IMR-90 (cell line): Measurements from ENCODE around the gene LRRC55. TPM values are rescaled to one million over a fixed set of nuclear protein-coding genes. Genes with fewer than 3 reads are reported as not detected.

Source experiments
- ATAC-seq: fragments of 200-7000 bp; cut with Tn5 transposase; 2 replicates; pipeline ENCODE4 v1.9.1; 2020; ENCODE audit warnings: low read depth, mild to moderate bottlenecking, moderate library complexity
- BruUV-seq: library from RNA; stranded (reverse); fragments of 400-500 nt; replicated peaks from 2 replicates; lab custom pipeline; 2021; lab: Mats Ljungman, UMichigan
- CTCF ChIA-PET: fragments of 300-600 bp; formaldehyde crosslinking; extraction: SDS; loops from one replicate; lab custom pipeline; 2021; ENCODE audit warnings: antibody characterized with exemption; lab: Yijun Ruan, JAX
- POLR2A ChIA-PET: fragments of 300-600 bp; sonication (Branson Sonifier 250); formaldehyde crosslinking; loops from one replicate; lab custom pipeline; 2022; ENCODE audit warnings: antibody characterized with exemption; ENCODE audit not compliant: unreplicated experiment; lab: Charles Lee
- DNase-seq: peaks from one replicate; pipeline ENCODE4 v3.0.0; 2013
- H2AFZ ChIP-seq: replicated peaks from 2 replicates; pipeline ENCODE3; 2013; ENCODE audit warnings: low read length, mild to moderate bottlenecking; ENCODE audit not compliant: poor library complexity
- H2AK5ac ChIP-seq: 2 replicates; pipeline ENCODE4 v1.6.1; 2013; ENCODE audit warnings: low read depth, low read length, inconsistent platforms
- H2AK9ac ChIP-seq: replicated peaks from 2 replicates; pipeline ENCODE3; 2013; ENCODE audit warnings: mild to moderate bottlenecking, low read depth, low read length, moderate library complexity; ENCODE audit not compliant: poor library complexity
- H2BK120ac ChIP-seq: 2 replicates; pipeline ENCODE4 v1.6.1; 2013; ENCODE audit warnings: low read depth, low read length, inconsistent platforms
- H2BK15ac ChIP-seq: 3 replicates; pipeline ENCODE4 v1.6.1; 2013; ENCODE audit warnings: low read depth, low read length, inconsistent platforms
- H2BK20ac ChIP-seq: 2 replicates; pipeline ENCODE4 v1.6.1; 2013; ENCODE audit warnings: low read depth, mild to moderate bottlenecking, inconsistent platforms, low read length, moderate library complexity
- H2BK5ac ChIP-seq: 2 replicates; pipeline ENCODE4 v1.6.1; 2013; ENCODE audit warnings: mild to moderate bottlenecking, low read depth, low read length, inconsistent platforms; ENCODE audit not compliant: poor library complexity, severe bottlenecking
- H3K14ac ChIP-seq: replicated peaks from 2 replicates; pipeline ENCODE4 v1.6.1; 2013; ENCODE audit warnings: low read depth, low read length, inconsistent platforms
- H3K18ac ChIP-seq: 2 replicates; pipeline ENCODE4 v1.6.1; 2013; ENCODE audit warnings: low read depth, low read length, control low read depth
- H3K23ac ChIP-seq: 2 replicates; pipeline ENCODE4 v1.6.1; 2013; ENCODE audit warnings: low read depth, low read length, inconsistent platforms
- H3K27ac ChIP-seq: 2 replicates; pipeline ENCODE4 v1.5.1; 2013; ENCODE audit warnings: mild to moderate bottlenecking, control low read depth, low read length; ENCODE audit not compliant: insufficient read depth
- H3K27me3 ChIP-seq: 2 replicates; pipeline ENCODE4 v1.6.1; 2013; ENCODE audit warnings: low read length; ENCODE audit not compliant: control insufficient read depth, insufficient read depth
- H3K36me3 ChIP-seq: 2 replicates; pipeline ENCODE4 v1.6.1; 2013; ENCODE audit warnings: low read length, mixed read lengths; ENCODE audit not compliant: control insufficient read depth, insufficient read depth
- H3K4ac ChIP-seq: 2 replicates; pipeline ENCODE4 v1.6.1; 2013; ENCODE audit warnings: low read depth, low read length, inconsistent platforms
- H3K4me1 ChIP-seq: 2 replicates; pipeline ENCODE4 v1.6.1; 2013; ENCODE audit warnings: low read length, mixed read lengths; ENCODE audit not compliant: control insufficient read depth, insufficient read depth
- H3K4me2 ChIP-seq: 2 replicates; pipeline ENCODE4 v1.6.1; 2013; ENCODE audit warnings: low read depth, mild to moderate bottlenecking, control low read depth, low read length, moderate library complexity
- H3K4me3 ChIP-seq: 2 replicates; pipeline ENCODE4 v1.5.1; 2013; ENCODE audit warnings: low read depth, mild to moderate bottlenecking, control low read depth, low read length, moderate library complexity; ENCODE audit not compliant: insufficient read depth
- H3K56ac ChIP-seq: 2 replicates; pipeline ENCODE4 v1.6.1; 2013; ENCODE audit warnings: low read length, inconsistent platforms; ENCODE audit not compliant: insufficient read depth; ENCODE audit errors: extremely low read depth
- H3K79me1 ChIP-seq, 2 experiments: 2 replicates each; pipeline ENCODE4 v1.6.1; 2013; ENCODE audit warnings: low read length in 2 of 2, inconsistent platforms in 1 of 2, low read depth in 1 of 2
- H3K9ac ChIP-seq: 2 replicates; pipeline ENCODE4 v1.6.1; 2013; ENCODE audit warnings: low read depth, low read length, control low read depth
- H3K9me1 ChIP-seq: 2 replicates; pipeline ENCODE4 v1.6.1; 2013; ENCODE audit warnings: low read length, inconsistent platforms; ENCODE audit not compliant: insufficient read depth
- H3K9me3 ChIP-seq: 2 replicates; pipeline ENCODE4 v1.6.1; 2013; ENCODE audit warnings: low read length; ENCODE audit not compliant: control insufficient read depth, insufficient read depth
- H4K20me1 ChIP-seq: 2 replicates; pipeline ENCODE4 v1.6.1; 2013; ENCODE audit warnings: low read length, inconsistent platforms; ENCODE audit not compliant: insufficient read depth
- H4K5ac ChIP-seq: 2 replicates; pipeline ENCODE4 v1.6.1; 2013; ENCODE audit warnings: mild to moderate bottlenecking, low read depth, low read length, control low read depth
- H4K8ac ChIP-seq, 2 experiments: 2 replicates each; pipeline ENCODE4 v1.6.1; 2013; ENCODE audit warnings: low read depth in 2 of 2, low read length in 2 of 2, control low read depth in 1 of 2, inconsistent platforms in 1 of 2
- H4K91ac ChIP-seq: 2 replicates; pipeline ENCODE4 v1.6.1; 2013; ENCODE audit warnings: low read depth, low read length, inconsistent platforms; ENCODE audit not compliant: insufficient read depth
- CEBPB ChIP-seq: IDR thresholded peaks from 2 replicates; pipeline ENCODE4 v1.6.1; 2012; ENCODE audit warnings: low read depth, low read length, improper control_type of control experiment
- CHD1 ChIP-seq: IDR thresholded peaks from 2 replicates; pipeline ENCODE4 v1.6.1; 2012; ENCODE audit warnings: low read depth, low read length, improper control_type of control experiment
- CTCF ChIP-seq: conservative IDR thresholded peaks from 2 replicates; pipeline ENCODE4 v1.5.1; 2012; ENCODE audit warnings: mild to moderate bottlenecking, low read depth, low read length, improper control_type of control experiment
- ELK1 ChIP-seq: fragments of 150-350 bp; IDR thresholded peaks from 2 replicates; pipeline ENCODE4 v1.6.1; 2016; ENCODE audit warnings: low read depth, mild to moderate bottlenecking, low read length, moderate library complexity, borderline replicate concordance
- FOS ChIP-seq: fragments of 150-350 bp; IDR thresholded peaks from 2 replicates; pipeline ENCODE4 v1.6.1; 2016; ENCODE audit warnings: low read depth, low read length
- MAFK ChIP-seq: IDR thresholded peaks from 2 replicates; pipeline ENCODE4 v1.6.1; 2012; ENCODE audit warnings: low read depth, low read length, improper control_type of control experiment
- MAZ ChIP-seq: IDR thresholded peaks from 2 replicates; pipeline ENCODE4 v1.6.1; 2012; ENCODE audit warnings: low read depth, mild to moderate bottlenecking, low read length, improper control_type of control experiment, moderate library complexity, borderline replicate concordance
- NFE2L2 ChIP-seq: fragments of 150-350 bp; IDR thresholded peaks from 2 replicates; pipeline ENCODE4 v1.6.1; 2016; ENCODE audit warnings: low read depth, mild to moderate bottlenecking, low read length
- POLR2A ChIP-seq: IDR thresholded peaks from 2 replicates; pipeline ENCODE4 v1.6.1; 2012; ENCODE audit warnings: mild to moderate bottlenecking, low read depth, low read length
- RCOR1 ChIP-seq: IDR thresholded peaks from 2 replicates; pipeline ENCODE4 v1.6.1; 2012; ENCODE audit warnings: mild to moderate bottlenecking, low read length, improper control_type of control experiment; ENCODE audit not compliant: insufficient replicate concordance
- WGBS, 2 experiments: methylation state at CpG; one replicate each; pipeline versions ENCODE4 v1.1.5 to v1.1.7; 2013; ENCODE audit warnings: missing lambda C conversion rate in 2 of 2; ENCODE audit not compliant: insufficient read length in 1 of 2; ENCODE audit errors: extremely low coverage in 2 of 2; 5-methylcytosine and 5-hydroxymethylcytosine counted together
- dilution Hi-C: fragments of 300-500 bp; cut with HindIII; formaldehyde crosslinking; loops from one replicate; pipeline ENCODE4 v1.14.3; 2018; ENCODE audit warnings: low sequenced_read_pairs; ENCODE audit not compliant: unreplicated experiment
- in situ Hi-C: fragments of 300-500 bp; cut with MboI; formaldehyde crosslinking; loops from 3 replicates; pipeline ENCODE4 v1.14.3; 2019; ENCODE audit warnings: low sequenced_read_pairs, inconsistent platforms, mixed read lengths
- intact Hi-C: fragments of 100-400 bp; cut with micrococcal nuclease; formaldehyde crosslinking; loops from 2 replicates; pipeline ENCODE4 v1.10.0; 2022
- polyA plus RNA-seq, 3 experiments: library from polyadenylated mRNA; depleted of rRNA; stranded (reverse); fragments of >200 nt; gene quantifications; 2 replicates each; pipeline ENCODE4 v1.2.3, GENCODE V29; 2012; ENCODE audit warnings: low replicate concordance in 1 of 3
- total RNA-seq: library from RNA; depleted of rRNA; stranded (reverse); fragments of >200 nt; gene quantifications from 2 replicates; pipeline ENCODE4 v1.2.3, GENCODE V29; 2012

The LRRC55 gene
- total and polyA plus RNA-seq, 2 of the 4 experiments (the other 2 are of a cell fraction), result not detected

- in situ Hi-C loops, result no loop called here
- Histone ChIP-seq H4K5ac (no peak overlapping the region), H2AK5ac (no peak overlapping the region), H3K4me2 (no peak overlapping the region), H2AFZ (no peak overlapping the region), H3K56ac (no peak overlapping the region), H3K9ac (no peak overlapping the region), H2BK15ac (no peak overlapping the region), H3K27ac (no peak overlapping the region), H3K9me3 (no peaks in the 10 kb centered on the region), H4K91ac (no peak overlapping the region), H3K18ac (no peak overlapping the region), H3K14ac (no peak overlapping the region), H4K20me1 (no peaks in the 10 kb centered on the region), H3K4me3 (no peak overlapping the region), H2BK5ac (no peak overlapping the region), H3K36me3 (no peaks in the 10 kb centered on the region), H3K79me1 (no peaks in the 10 kb centered on the region), H3K27me3 (peaks cover 21% of the 10 kb centered on the region), H3K4me1 (no peaks in the 10 kb centered on the region), H4K8ac (no peak overlapping the region), H3K23ac (no peak overlapping the region), H2BK20ac (no peak overlapping the region), H3K9me1 (no peaks in the 10 kb centered on the region), H2BK120ac (no peak overlapping the region), H3K4ac (no peak overlapping the region), H2AK9ac (no peak overlapping the region)
- no TSS peak for BruUV-seq
- no CpG with 5 or more reads among the region's 2 CpGs for WGBS, 2 experiments
- ATAC-seq, result no peak
- CTCF ChIA-PET, result interaction anchor here (0.9 kb wide), 1 partner anchor 16 kb away, joined by 3 read pairs; no protein-coding TSS in a partner anchor
- dilution Hi-C loops, result no loop called here
- no peak for TF ChIP-seq FOS
- no peak for TF ChIP-seq RCOR1
- no peak for TF ChIP-seq CEBPB
- TF ChIP-seq MAZ, result no peak
- TF ChIP-seq ELK1, result no peak
- TF ChIP-seq CTCF, result no peak
- TF ChIP-seq CHD1, result no peak
- TF ChIP-seq POLR2A, result no peak
- no peak for TF ChIP-seq NFE2L2
- no peak for TF ChIP-seq MAFK
- POLR2A ChIA-PET, result no interaction called here
- intact Hi-C loops, result no loop called here
- no peak for DNase-seq
Observed at GRCh38 chr11:57197762-57198161, 16.0 kb downstream of the LRRC55 start.
